Measurements from ENCODE around the gene THEM5.

The THEM5 gene

GRCh38 chr1:151843398-151843797, 10.1 kb downstream of the THEM5 start:
- no peak for TF ChIP-seq CTBP1 (IDR thresholded peaks at IDR 0.05; ENCODE audit: borderline replicate concordance)
- no peak for TF ChIP-seq LEF1 (IDR thresholded peaks at IDR 0.05; ENCODE audit: borderline replicate concordance)
- CTCF ChIA-PET: interaction anchor here (0.8 to 2.0 kb wide), 2 partner anchors 10 to 325 kb away, joined by 3 to 7 read pairs; partner anchors contain the start of gene THEM5
- DNase-seq (ENCODE audit: extremely low spot score): no peak
- POLR2A ChIA-PET: no interaction called here

GRCh38 chr1:151841141-151841540, 12.4 kb downstream of the THEM5 start:
- ChIA-PET CTCF (interaction anchor here (0.5 to 0.6 kb wide), 2 partner anchors 164 to 185 kb away, joined by 3 read pairs; no protein-coding TSS in a partner anchor), POLR2A (no interaction called here)
- no peak for DNase-seq (ENCODE audit: extremely low spot score)
- TF ChIP-seq L3MBTL2 (conservative IDR thresholded peaks at IDR 0.05) (no peak), TARDBP (IDR thresholded peaks at IDR 0.05) (no peak), CTBP1 (IDR thresholded peaks at IDR 0.05; ENCODE audit: borderline replicate concordance) (no peak), SP1 (IDR thresholded peaks at IDR 0.05) (no peak), BHLHE40 (IDR thresholded peaks at IDR 0.05; ENCODE audit: borderline replicate concordance) (no peak), ELF4 (IDR thresholded peaks at IDR 0.05) (no peak), HDGF (IDR thresholded peaks at IDR 0.05; ENCODE audit: borderline replicate concordance) (no peak), LEF1 (IDR thresholded peaks at IDR 0.05; ENCODE audit: borderline replicate concordance) (no peak), FOXK2 (IDR thresholded peaks at IDR 0.05) (no peak), NFRKB (IDR thresholded peaks at IDR 0.05) (no peak), SUZ12 (IDR thresholded peaks at IDR 0.05) (no peak), FOXM1 (IDR thresholded peaks at IDR 0.05; ENCODE audit: borderline replicate concordance) (no peak), PKNOX1 (IDR thresholded peaks at IDR 0.05) (no peak), ARNT (IDR thresholded peaks at IDR 0.05) (no peak), ZNF384 (IDR thresholded peaks at IDR 0.05) (no peak)

GRCh38 chr1:151840421-151840820, 13.1 kb downstream of the THEM5 start:
- no peak for DNase-seq (ENCODE audit: extremely low spot score)
- CTCF ChIA-PET: no interaction called here
- no peak for TF ChIP-seq LEF1 (IDR thresholded peaks at IDR 0.05; ENCODE audit: borderline replicate concordance)
- no peak for TF ChIP-seq ZNF384 (IDR thresholded peaks at IDR 0.05)
- no peak for TF ChIP-seq BHLHE40 (IDR thresholded peaks at IDR 0.05; ENCODE audit: borderline replicate concordance)
- TF ChIP-seq L3MBTL2 (conservative IDR thresholded peaks at IDR 0.05): no peak
- TF ChIP-seq PKNOX1 (IDR thresholded peaks at IDR 0.05): no peak
- TF ChIP-seq CTBP1 (IDR thresholded peaks at IDR 0.05; ENCODE audit: borderline replicate concordance): no peak
- TF ChIP-seq ARNT (IDR thresholded peaks at IDR 0.05): no peak
- no peak for TF ChIP-seq ELF4 (IDR thresholded peaks at IDR 0.05)
- TF ChIP-seq TARDBP (IDR thresholded peaks at IDR 0.05): no peak
- TF ChIP-seq HDGF (IDR thresholded peaks at IDR 0.05; ENCODE audit: borderline replicate concordance): no peak
- POLR2A ChIA-PET: interaction anchor here (0.7 kb wide), 1 partner anchor 77 kb away, joined by 3 read pairs; the partner anchor contains the start of gene MRPL9

- no peak for DNase-seq (ENCODE audit: extremely low spot score)
- ChIA-PET POLR2A (interaction anchor here (0.7 kb wide), 1 partner anchor 76 kb away, joined by 3 read pairs; the partner anchor contains the start of gene MRPL9), CTCF (no interaction called here)
- TF ChIP-seq ARNT (IDR thresholded peaks at IDR 0.05) (no peak), ZNF384 (IDR thresholded peaks at IDR 0.05) (no peak), FOXM1 (IDR thresholded peaks at IDR 0.05; ENCODE audit: borderline replicate concordance) (no peak), FOXA1 (IDR thresholded peaks at IDR 0.05) (no peak), SP1 (IDR thresholded peaks at IDR 0.05) (no peak), HDGF (IDR thresholded peaks at IDR 0.05; ENCODE audit: borderline replicate concordance) (no peak), CTBP1 (IDR thresholded peaks at IDR 0.05; ENCODE audit: borderline replicate concordance) (no peak)
Observed at GRCh38 chr1:151839457-151840403, 13.8 kb downstream of the THEM5 start, which contains the start of gene C2CD4D. Gene C2CD4D (minus strand): TSS chr1:151839820. CDS start chr1:151838989, 831 bp downstream.

GRCh38 chr1:151839082-151839412, 14.5 kb downstream of the THEM5 start:
- POLR2A ChIA-PET: no interaction called here
- no peak for TF ChIP-seq BHLHE40 (IDR thresholded peaks at IDR 0.05; ENCODE audit: borderline replicate concordance)
- no peak for TF ChIP-seq L3MBTL2 (conservative IDR thresholded peaks at IDR 0.05)
- no peak for TF ChIP-seq NFRKB (IDR thresholded peaks at IDR 0.05)
- TF ChIP-seq SUZ12 (IDR thresholded peaks at IDR 0.05): no peak
- no peak for TF ChIP-seq FOXK2 (IDR thresholded peaks at IDR 0.05)
- CTCF ChIA-PET: no interaction called here

GRCh38 chr1:151838222-151839081, 15.1 kb downstream of the THEM5 start:
- TF ChIP-seq HDGF (IDR thresholded peaks at IDR 0.05; ENCODE audit: borderline replicate concordance): no peak
- no peak for TF ChIP-seq TARDBP (IDR thresholded peaks at IDR 0.05)
- no peak for TF ChIP-seq ELF4 (IDR thresholded peaks at IDR 0.05)
- TF ChIP-seq L3MBTL2 (conservative IDR thresholded peaks at IDR 0.05): no peak
- no peak for TF ChIP-seq NFRKB (IDR thresholded peaks at IDR 0.05)
- no peak for TF ChIP-seq FOXM1 (IDR thresholded peaks at IDR 0.05; ENCODE audit: borderline replicate concordance)
- no peak for TF ChIP-seq PKNOX1 (IDR thresholded peaks at IDR 0.05)
- no peak for TF ChIP-seq ZNF384 (IDR thresholded peaks at IDR 0.05)
- no peak for TF ChIP-seq CTBP1 (IDR thresholded peaks at IDR 0.05; ENCODE audit: borderline replicate concordance)
- no peak for TF ChIP-seq FOXK2 (IDR thresholded peaks at IDR 0.05)
- no peak for TF ChIP-seq SP1 (IDR thresholded peaks at IDR 0.05)
- no peak for TF ChIP-seq SUZ12 (IDR thresholded peaks at IDR 0.05)
- POLR2A ChIA-PET: no interaction called here
- CTCF ChIA-PET: no interaction called here

More at GRCh38 chr1:151839082-151839412, 14.5 kb downstream of the THEM5 start:
- DNase-seq (ENCODE audit: extremely low spot score): no peak

More at GRCh38 chr1:151838222-151839081, 15.1 kb downstream of the THEM5 start:
- no peak for DNase-seq (ENCODE audit: extremely low spot score)
